A549 (cell line): ENCODE data around the gene RCHY1. TPM values are rescaled to one million over a fixed set of nuclear protein-coding genes. Genes with fewer than 3 reads are reported as not detected.

Experiments used
- ATAC-seq, 2 experiments: fragments of 200-7000 bp in 1 of 2; fragments of >200 bp in 1 of 2; cut with Nextera tagmentation in 1 of 2; cut with Tn5 transposase in 1 of 2; 3 replicates each; pipeline versions ENCODE4 v1.8.0 to v1.9.1; 2018 to 2020; ENCODE audit warnings: mild to moderate bottlenecking in 1 of 2, moderate library complexity in 1 of 2
- CTCF ChIA-PET: fragments of 300-600 bp; sonication (Branson Sonifier 250); formaldehyde crosslinking; extraction: SDS; loops from one replicate; lab custom pipeline; 2021; ENCODE audit warnings: antibody characterized with exemption, inconsistent platforms; lab: Yijun Ruan, JAX
- POLR2A ChIA-PET: fragments of 350-600 bp; formaldehyde crosslinking; extraction: SDS; loops from one replicate; lab custom pipeline; 2021; ENCODE audit warnings: antibody characterized with exemption, inconsistent platforms; lab: Yijun Ruan, JAX
- DNase-seq, 2 experiments: peaks; one replicate each; pipeline versions ENCODE4 v3.0.0 to v3.0.0-alpha.2; 2011 to 2016; ENCODE audit warnings: low read depth in 1 of 2, low spot score in 1 of 2
- FAIRE-seq: peaks from 2 replicates; lab custom pipeline; 2011; peaks lifted over from hg19 to GRCh38; lab: Jason Lieb, UNC
- H3K27ac ChIP-seq, 2 experiments: fragments of >200 bp; sonication (Bioruptor Twin); formaldehyde crosslinking; 3 replicates each; pipeline ENCODE4 v1.5.1; 2016 to 2017
- H3K4me1 ChIP-seq: fragments of >200 bp; sonication (Bioruptor Twin); formaldehyde crosslinking; 3 replicates; pipeline ENCODE4 v1.6.1; 2016
- H3K4me2 ChIP-seq: fragments of >200 bp; sonication (Bioruptor Twin); formaldehyde crosslinking; 3 replicates; pipeline ENCODE4 v1.6.1; 2016
- H3K4me3 ChIP-seq: fragments of >200 bp; sonication (Bioruptor Twin); formaldehyde crosslinking; 3 replicates; pipeline ENCODE4 v1.5.1; 2016
- H3K9me3 ChIP-seq: fragments of >200 bp; sonication (Bioruptor Twin); formaldehyde crosslinking; 3 replicates; pipeline ENCODE4 v1.6.1; 2016
- CBX8 ChIP-seq: fragments of 200-600 bp; sonication (generic); IDR thresholded peaks from 2 replicates; pipeline ENCODE4 v1.6.1; 2016
- CEBPB ChIP-seq, 2 experiments: fragments of >200 bp in 1 of 2; sonication (Bioruptor Twin) in 1 of 2; formaldehyde crosslinking in 1 of 2; IDR thresholded peaks; 2 replicates each; pipeline ENCODE4 v1.6.1; 2012 to 2016
- CHD2 ChIP-seq: fragments of 150-350 bp; IDR thresholded peaks from 2 replicates; pipeline ENCODE4 v1.6.1; 2014; ENCODE audit warnings: low read length; ENCODE audit not compliant: partially characterized antibody
- CHD4 ChIP-seq: fragments of 200-600 bp; sonication (generic); IDR thresholded peaks from 2 replicates; pipeline ENCODE4 v1.6.1; 2016; ENCODE audit warnings: antibody characterized with exemption, mild to moderate bottlenecking, borderline replicate concordance
- CTCF ChIP-seq: fragments of >200 bp; sonication (Bioruptor Twin); formaldehyde crosslinking; IDR thresholded peaks from 3 replicates; pipeline ENCODE4 v1.5.1; 2016
- EHF ChIP-seq: fragments of 250-450 bp; sonication (Bioruptor Pico); IDR thresholded peaks from 2 replicates; pipeline ENCODE4 v1.5.0; 2020; ENCODE audit warnings: mild to moderate bottlenecking
- ELK1 ChIP-seq: fragments of 150-350 bp; IDR thresholded peaks from 2 replicates; pipeline ENCODE4 v1.6.1; 2014; ENCODE audit warnings: low read depth, mild to moderate bottlenecking, low read length
- ESRRA ChIP-seq: fragments of 150-350 bp; IDR thresholded peaks from 2 replicates; pipeline ENCODE4 v1.6.1; 2014; ENCODE audit warnings: mild to moderate bottlenecking, low read length, borderline replicate concordance
- FOXS1 ChIP-seq: fragments of 250-450 bp; sonication (Bioruptor Pico); IDR thresholded peaks from 2 replicates; pipeline ENCODE4 v1.5.0; 2020; ENCODE audit warnings: mild to moderate bottlenecking, moderate library complexity
- GATA3 ChIP-seq: IDR thresholded peaks from 2 replicates; pipeline ENCODE4 v1.6.1; 2012; ENCODE audit warnings: borderline replicate concordance
- HMGXB4 ChIP-seq: fragments of 250-450 bp; sonication (Bioruptor Pico); IDR thresholded peaks from 2 replicates; pipeline ENCODE4 v1.5.0; 2021; ENCODE audit warnings: mild to moderate bottlenecking, moderate library complexity, borderline replicate concordance
- HOXA7 ChIP-seq: fragments of 250-450 bp; sonication (Bioruptor Pico); IDR thresholded peaks from 2 replicates; pipeline ENCODE4 v1.5.0; 2020; ENCODE audit warnings: mild to moderate bottlenecking, moderate library complexity
- HOXB13 ChIP-seq: fragments of 250-450 bp; sonication (Bioruptor Pico); IDR thresholded peaks from 2 replicates; pipeline ENCODE4 v1.5.0; 2020; ENCODE audit warnings: low read depth, mild to moderate bottlenecking, moderate library complexity
- HOXB5 ChIP-seq: fragments of 250-450 bp; sonication (Bioruptor Pico); IDR thresholded peaks from 2 replicates; pipeline ENCODE4 v1.5.0; 2020; ENCODE audit warnings: mild to moderate bottlenecking, moderate library complexity
- JUNB ChIP-seq: fragments of >200 bp; sonication (Bioruptor Twin); formaldehyde crosslinking; IDR thresholded peaks from 2 replicates; pipeline ENCODE4 v1.6.1; 2016
- MAZ ChIP-seq: fragments of 150-350 bp; IDR thresholded peaks from 2 replicates; pipeline ENCODE4 v1.6.1; 2014; ENCODE audit warnings: antibody characterized with exemption, low read depth, low read length, borderline replicate concordance
- NPAS2 ChIP-seq: fragments of 250-450 bp; sonication (Bioruptor Pico); IDR thresholded peaks from 2 replicates; pipeline ENCODE4 v1.8.0; 2022; ENCODE audit warnings: mild to moderate bottlenecking, moderate library complexity, borderline replicate concordance
- PBX3 ChIP-seq: IDR thresholded peaks from 2 replicates; pipeline ENCODE4 v1.6.1; 2012
- POLR2A ChIP-seq: IDR thresholded peaks from 2 replicates; pipeline ENCODE4 v1.6.1; 2012; ENCODE audit warnings: mild to moderate bottlenecking, low read length
- RAD21 ChIP-seq, 2 experiments: fragments of >200 bp in 1 of 2; sonication (Bioruptor Twin) in 1 of 2; formaldehyde crosslinking in 1 of 2; IDR thresholded peaks in 1 of 2; conservative IDR thresholded peaks in 1 of 2; 2 replicates in 1 of 2; 3 replicates in 1 of 2; pipeline ENCODE4 v1.6.1; 2012 to 2018; ENCODE audit warnings: inconsistent platforms in 1 of 2
- RCOR1 ChIP-seq: fragments of 150-350 bp; IDR thresholded peaks from 2 replicates; pipeline ENCODE4 v1.6.1; 2014; ENCODE audit warnings: antibody characterized with exemption, low read length, low read depth
- REST ChIP-seq: fragments of 200-600 bp; sonication (generic); IDR thresholded peaks from 2 replicates; pipeline ENCODE4 v1.6.1; 2016; ENCODE audit warnings: antibody characterized with exemption, mild to moderate bottlenecking, moderate library complexity
- RNF2 ChIP-seq: fragments of 200-600 bp; sonication (generic); IDR thresholded peaks from 2 replicates; pipeline ENCODE4 v1.6.1; 2016; ENCODE audit warnings: low read depth, mild to moderate bottlenecking, antibody characterized with exemption, moderate library complexity, borderline replicate concordance
- USF2 ChIP-seq: fragments of 450-650 bp; IDR thresholded peaks from 2 replicates; pipeline ENCODE4 v1.6.1; 2014; ENCODE audit warnings: antibody characterized with exemption
- ZNF302 ChIP-seq: fragments of 250-450 bp; sonication (Bioruptor Pico); IDR thresholded peaks from 2 replicates; pipeline ENCODE4 v1.9.0; 2021; ENCODE audit warnings: inconsistent platforms, mild to moderate bottlenecking, moderate library complexity
- ZSCAN20 ChIP-seq: fragments of 250-450 bp; sonication (Bioruptor Pico); IDR thresholded peaks from 2 replicates; pipeline ENCODE4 v1.8.0; 2022; ENCODE audit warnings: mild to moderate bottlenecking, moderate library complexity
- WGBS: methylation state at CpG from one replicate; pipeline ENCODE4 v1.1.6; 2017; ENCODE audit errors: missing lambda C conversion rate; 5-methylcytosine and 5-hydroxymethylcytosine counted together
- polyA minus RNA-seq: library from RNA; depleted of rRNA, polyadenylated mRNA; stranded (reverse); fragments of >200 nt; gene quantifications from 2 replicates; pipeline ENCODE4 v1.2.3, GENCODE V29; 2011; rRNA and poly(A)+ RNA removed
- polyA plus RNA-seq, 4 experiments: library from polyadenylated mRNA; depleted of rRNA in 3 of 4; stranded (reverse); fragments of >200 nt; fragmentation: RNase III in 1 of 4; extraction: RNeasy Plus Mini Kit Qiagen cat#74134 plus additional on column Dnase treatment in 1 of 4; gene quantifications; 2 replicates in 3 of 4; 3 replicates in 1 of 4; pipeline ENCODE4 v1.2.3, GENCODE V29; 2011 to 2017

Gene RCHY1
- polyA plus RNA-seq (2011; rRNA removed) = 21.8 and 27.4 TPM in 2 replicates
- 10.8 and 11.9 TPM in 2 replicates for polyA plus RNA-seq (2012; cell fraction: cytosol; rRNA removed)
- 3.3 and 5.2 TPM in 2 replicates for polyA plus RNA-seq (2012; cell fraction: nucleus; rRNA removed)
- polyA plus RNA-seq (2017; fragmentation: RNase III; extraction: RNeasy Plus Mini Kit Qiagen cat#74134 plus additional on column Dnase treatment) = 19.1 to 20.1 TPM (median 20.0 TPM) in 3 replicates
- polyA minus RNA-seq = 5.8 and 7.6 TPM in 2 replicates

- Histone ChIP-seq H3K27ac (peak within 1 kb of the TSS; percentile 89 to 96), H3K4me1 (peaks cover 21% of the 10 kb centered on the region; the same call in 2 of the 3 replicates), H3K4me3 (peak within 1 kb of the TSS; percentile 70), H3K9me3 (no peaks in the 10 kb centered on the region), H3K4me2 (peak within 1 kb of the TSS; percentile 89)
- FAIRE-seq (no peak), DNase-seq (peak; percentile 67 to 94), ATAC-seq (peak; percentile 98)
- CTCF ChIA-PET = interaction anchor here (0.6 to 1.6 kb wide), 4 partner anchors 10 to 57 kb away, joined by 3 to 6 read pairs (median 4); no protein-coding TSS in a partner anchor
- 1% methylated on average over 21 of the region's 61 CpGs for WGBS
- POLR2A ChIA-PET = interaction anchor here (0.6 to 1.7 kb wide), 9 partner anchors 8 to 1195 kb away, joined by 3 to 5 read pairs (median 3); partner anchors contain the start of genes BTC and CDKL2
- TF ChIP-seq CHD2 (no peak), HOXA7 (CRISPR knock-in tag) (no peak), ZNF302 (no peak), RNF2 (no peak), EHF (no peak), GATA3 (no peak), FOXS1 (no peak), HOXB13 (CRISPR knock-in tag) (no peak), CTCF (no peak), MAZ (0 out of 2 replicates have a peak, but pooled peaks have one; percentile 50), ESRRA (no peak), RCOR1 (no peak), JUNB (no peak), CEBPB (IDR thresholded peaks at IDR 0.05) (no peak), NPAS2 (CRISPR knock-in tag) (no peak), CBX8 (no peak), USF2 (peak; percentile 91), PBX3 (no peak), HMGXB4 (CRISPR knock-in tag) (no peak), ELK1 (no peak), REST (no peak), ZSCAN20 (CRISPR knock-in tag) (no peak), RAD21 (conservative IDR thresholded peaks at IDR 0.05 in 1 of 2, IDR thresholded peaks at IDR 0.05 in 1 of 2) (no peak), HOXB5 (no peak), CHD4 (no peak), POLR2A (peak; percentile 68)
Measured at GRCh38 chr4:75514131-75514948, at the start of gene RCHY1, which contains the start of gene THAP6. Gene RCHY1, minus strand, starts transcription at chr4:75514403. Its CDS starts 117 bp downstream, at chr4:75514286. Gene THAP6, plus strand, starts transcription at chr4:75514473. Its CDS starts 980 bp downstream, at chr4:75515453.
